ENCODE results near the gene LGALS4.

- TF ChIP-seq EP300 (IDR thresholded peaks at IDR 0.05; ENCODE audit: borderline replicate concordance) (no peak), NFIC (IDR thresholded peaks at IDR 0.05) (no peak), CREB1 (IDR thresholded peaks at IDR 0.05; ENCODE audit: low read depth) (no peak), REST (IDR thresholded peaks at IDR 0.05; ENCODE audit: low read depth) (no peak)
Measured at GRCh38 chr19:38773469-38774177, 39.1 kb downstream of the LGALS4 start, which contains the start of gene LGALS7.
